ENCODE data around the gene TRHDE.

DNA sequence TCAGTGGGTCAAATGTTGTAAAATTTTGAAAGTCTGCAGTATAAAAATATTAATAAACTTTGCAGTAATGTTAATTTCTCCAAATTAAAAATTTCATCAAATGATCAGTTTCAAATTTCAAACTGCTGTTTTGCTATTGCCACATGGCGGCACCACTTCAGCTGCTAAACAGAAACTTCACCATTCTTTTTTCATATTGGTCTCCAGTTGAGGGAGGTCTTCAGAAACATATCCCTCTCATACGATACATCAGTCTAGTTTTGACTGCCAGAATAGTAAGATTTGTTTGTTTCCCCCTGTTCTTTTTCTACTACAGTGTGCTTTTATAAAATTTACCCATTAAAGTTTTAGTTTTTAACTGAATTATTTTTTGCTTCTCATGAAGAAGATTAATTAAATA lies 4.2 kb upstream of the TRHDE start:
- TF ChIP-seq, protein P1, sequence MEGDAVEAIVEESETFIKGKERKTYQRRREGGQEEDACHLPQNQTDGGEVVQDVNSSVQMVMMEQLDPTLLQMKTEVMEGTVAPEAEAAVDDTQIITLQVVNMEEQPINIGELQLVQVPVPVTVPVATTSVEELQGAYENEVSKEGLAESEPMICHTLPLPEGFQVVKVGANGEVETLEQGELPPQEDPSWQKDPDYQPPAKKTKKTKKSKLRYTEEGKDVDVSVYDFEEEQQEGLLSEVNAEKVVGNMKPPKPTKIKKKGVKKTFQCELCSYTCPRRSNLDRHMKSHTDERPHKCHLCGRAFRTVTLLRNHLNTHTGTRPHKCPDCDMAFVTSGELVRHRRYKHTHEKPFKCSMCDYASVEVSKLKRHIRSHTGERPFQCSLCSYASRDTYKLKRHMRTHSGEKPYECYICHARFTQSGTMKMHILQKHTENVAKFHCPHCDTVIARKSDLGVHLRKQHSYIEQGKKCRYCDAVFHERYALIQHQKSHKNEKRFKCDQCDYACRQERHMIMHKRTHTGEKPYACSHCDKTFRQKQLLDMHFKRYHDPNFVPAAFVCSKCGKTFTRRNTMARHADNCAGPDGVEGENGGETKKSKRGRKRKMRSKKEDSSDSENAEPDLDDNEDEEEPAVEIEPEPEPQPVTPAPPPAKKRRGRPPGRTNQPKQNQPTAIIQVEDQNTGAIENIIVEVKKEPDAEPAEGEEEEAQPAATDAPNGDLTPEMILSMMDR (IDR thresholded peaks at IDR 0.05): no peak
- TF ChIP-seq POLR2A (IDR thresholded peaks at IDR 0.05): no peak
